Right atrium auricular region (tissue), 2 donors: ENCODE measurements around the gene VEGFB. TPM values are rescaled to one million over a fixed set of nuclear protein-coding genes. Genes with fewer than 3 reads are reported as not detected.

Experiments
- DNase-seq: peaks from one replicate; pipeline ENCODE4 v3.0.0-alpha.2; 2019; ENCODE audit warnings: low spot score
- H3K27ac ChIP-seq, 2 donors: fragments of 200-600 bp; sonication (generic); 1 replicate in 1 of 2; 2 replicates in 1 of 2; pipeline ENCODE4 v1.5.1; 2016 to 2019
- H3K27me3 ChIP-seq, 2 donors: fragments of 200-600 bp; sonication (generic); one replicate each; pipeline versions ENCODE4 v1.5.1 to v1.6.0; 2017 to 2019
- H3K36me3 ChIP-seq: fragments of 200-600 bp; sonication (generic); one replicate; pipeline ENCODE4 v1.5.1; 2016
- H3K4me1 ChIP-seq, 2 donors: fragments of 200-600 bp; sonication (generic); one replicate each; pipeline versions ENCODE4 v1.5.1 to v1.6.0; 2017 to 2019
- H3K4me3 ChIP-seq, 2 donors: fragments of 200-600 bp; sonication (generic); 1 replicate in 1 of 2; 2 replicates in 1 of 2; pipeline ENCODE4 v1.5.1; 2017 to 2019; ENCODE audit warnings: mild to moderate bottlenecking in 1 of 2, moderate library complexity in 1 of 2
- H3K9me3 ChIP-seq, 2 donors: fragments of 200-600 bp; sonication (generic); one replicate each; pipeline ENCODE4 v1.5.1; 2019
- total RNA-seq, 2 donors: library from RNA; depleted of rRNA; stranded (reverse); fragments of >200 nt; gene quantifications; one replicate each; pipeline ENCODE4 v1.1.0, GENCODE V29; 2016
- TF ChIP-seq, protein P1 (sequence below), 2 donors: fragments of 200-600 bp; sonication (generic); IDR thresholded peaks; one replicate each; pipeline ENCODE4 v1.5.1; 2019; ENCODE audit warnings: antibody characterized with exemption in 2 of 2

VEGFB gene
- total RNA-seq, 2 donors from 2014 or later, result 153 to 201 TPM

DNA sequence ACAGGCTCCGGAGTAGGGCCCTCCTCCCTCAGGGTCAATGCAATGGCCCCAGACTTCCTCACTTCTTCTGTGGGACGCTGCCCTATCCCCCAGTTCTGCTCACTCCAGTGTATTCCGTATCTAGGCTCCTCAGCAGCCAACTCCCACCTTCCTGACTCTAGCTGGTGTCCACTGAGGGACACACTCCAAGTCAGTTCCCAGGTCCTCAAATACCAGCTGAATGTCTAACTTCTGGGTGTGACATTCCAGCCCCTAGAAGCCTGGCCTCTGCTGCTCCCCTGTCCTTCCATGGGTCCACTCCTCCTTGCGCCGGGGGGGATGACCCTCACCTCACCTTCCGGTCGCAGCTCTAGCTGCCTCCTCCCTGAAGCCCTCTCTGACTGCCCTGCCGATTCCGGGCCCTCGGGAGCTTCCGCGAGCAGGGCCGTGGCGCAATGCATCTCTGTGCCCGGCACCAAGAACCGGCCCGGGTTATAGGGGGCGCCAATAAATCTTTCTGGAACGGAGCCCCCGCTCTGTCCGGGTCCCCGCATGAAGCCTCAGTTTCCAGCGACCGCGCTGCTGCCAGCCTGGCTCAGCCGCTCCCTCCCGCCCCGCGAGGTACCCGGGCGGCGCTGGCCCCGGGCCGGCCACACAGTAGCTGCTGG, 34.6 kb downstream of the VEGFB start:
- peaks cover 0 to 45% of the 10 kb centered on the region in 2 donors for H3K4me1 ChIP-seq
- peak overlapping the region; percentile 93 to 98 for H3K27ac ChIP-seq
- H3K27me3 ChIP-seq, result no peaks in the 10 kb centered on the region
- DNase-seq, result peak; percentile 80
- TF ChIP-seq, protein P1, sequence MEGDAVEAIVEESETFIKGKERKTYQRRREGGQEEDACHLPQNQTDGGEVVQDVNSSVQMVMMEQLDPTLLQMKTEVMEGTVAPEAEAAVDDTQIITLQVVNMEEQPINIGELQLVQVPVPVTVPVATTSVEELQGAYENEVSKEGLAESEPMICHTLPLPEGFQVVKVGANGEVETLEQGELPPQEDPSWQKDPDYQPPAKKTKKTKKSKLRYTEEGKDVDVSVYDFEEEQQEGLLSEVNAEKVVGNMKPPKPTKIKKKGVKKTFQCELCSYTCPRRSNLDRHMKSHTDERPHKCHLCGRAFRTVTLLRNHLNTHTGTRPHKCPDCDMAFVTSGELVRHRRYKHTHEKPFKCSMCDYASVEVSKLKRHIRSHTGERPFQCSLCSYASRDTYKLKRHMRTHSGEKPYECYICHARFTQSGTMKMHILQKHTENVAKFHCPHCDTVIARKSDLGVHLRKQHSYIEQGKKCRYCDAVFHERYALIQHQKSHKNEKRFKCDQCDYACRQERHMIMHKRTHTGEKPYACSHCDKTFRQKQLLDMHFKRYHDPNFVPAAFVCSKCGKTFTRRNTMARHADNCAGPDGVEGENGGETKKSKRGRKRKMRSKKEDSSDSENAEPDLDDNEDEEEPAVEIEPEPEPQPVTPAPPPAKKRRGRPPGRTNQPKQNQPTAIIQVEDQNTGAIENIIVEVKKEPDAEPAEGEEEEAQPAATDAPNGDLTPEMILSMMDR (IDR thresholded peaks at IDR 0.05), result no peak
- peak overlapping the region; percentile 59 to 72 for H3K4me3 ChIP-seq
- no peaks in the 10 kb centered on the region for H3K9me3 ChIP-seq
- H3K36me3 ChIP-seq, result peaks cover 11% of the 10 kb centered on the region

DNA sequence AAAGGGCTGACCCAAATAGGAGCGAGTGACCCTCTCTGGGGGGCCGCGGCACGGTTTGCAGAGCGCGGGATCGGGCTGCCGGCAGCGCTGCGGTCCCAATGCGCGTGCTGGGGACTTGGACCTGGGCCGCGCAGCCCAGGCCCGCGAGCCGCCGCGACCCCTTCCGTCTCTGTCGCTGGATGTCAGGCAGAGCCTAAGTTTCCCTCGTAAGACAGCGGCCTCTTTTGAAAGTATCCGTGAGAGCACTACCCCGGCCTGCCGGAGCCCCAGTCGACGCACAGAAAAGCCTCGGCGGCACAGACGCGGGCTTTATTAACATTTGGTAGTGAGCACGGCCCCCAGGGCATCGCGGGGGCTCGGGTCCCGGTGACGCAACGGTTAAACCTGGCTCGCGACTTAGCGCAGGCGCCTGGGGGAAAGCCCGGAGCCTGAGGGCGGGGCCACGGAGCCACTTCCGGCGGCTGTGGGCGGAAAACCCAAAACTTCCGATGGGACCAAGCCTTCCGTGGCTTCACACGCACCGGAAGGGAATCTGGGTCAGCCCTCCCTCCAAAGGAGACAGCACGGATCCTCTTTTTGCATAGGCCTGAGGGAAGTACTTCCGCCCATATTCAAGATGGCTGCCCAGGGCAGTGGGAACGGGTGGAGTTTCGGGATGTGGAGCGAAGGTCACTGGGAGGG, 35.3 kb downstream of the VEGFB start:
- no peaks in the 10 kb centered on the region for H3K27me3 ChIP-seq
- H3K36me3 ChIP-seq, result peaks cover 9% of the 10 kb centered on the region
- TF ChIP-seq, protein P1 (IDR thresholded peaks at IDR 0.05), result peak in 1 of 2 donors; percentile 55
- no peaks in the 10 kb centered on the region for H3K9me3 ChIP-seq
- peaks cover 0 to 45% of the 10 kb centered on the region in 2 donors for H3K4me1 ChIP-seq
- peak overlapping the region; percentile 93 to 98 for H3K27ac ChIP-seq
- H3K4me3 ChIP-seq, result peak overlapping the region; percentile 62 to 72
- peak; percentile 99 for DNase-seq

DNA sequence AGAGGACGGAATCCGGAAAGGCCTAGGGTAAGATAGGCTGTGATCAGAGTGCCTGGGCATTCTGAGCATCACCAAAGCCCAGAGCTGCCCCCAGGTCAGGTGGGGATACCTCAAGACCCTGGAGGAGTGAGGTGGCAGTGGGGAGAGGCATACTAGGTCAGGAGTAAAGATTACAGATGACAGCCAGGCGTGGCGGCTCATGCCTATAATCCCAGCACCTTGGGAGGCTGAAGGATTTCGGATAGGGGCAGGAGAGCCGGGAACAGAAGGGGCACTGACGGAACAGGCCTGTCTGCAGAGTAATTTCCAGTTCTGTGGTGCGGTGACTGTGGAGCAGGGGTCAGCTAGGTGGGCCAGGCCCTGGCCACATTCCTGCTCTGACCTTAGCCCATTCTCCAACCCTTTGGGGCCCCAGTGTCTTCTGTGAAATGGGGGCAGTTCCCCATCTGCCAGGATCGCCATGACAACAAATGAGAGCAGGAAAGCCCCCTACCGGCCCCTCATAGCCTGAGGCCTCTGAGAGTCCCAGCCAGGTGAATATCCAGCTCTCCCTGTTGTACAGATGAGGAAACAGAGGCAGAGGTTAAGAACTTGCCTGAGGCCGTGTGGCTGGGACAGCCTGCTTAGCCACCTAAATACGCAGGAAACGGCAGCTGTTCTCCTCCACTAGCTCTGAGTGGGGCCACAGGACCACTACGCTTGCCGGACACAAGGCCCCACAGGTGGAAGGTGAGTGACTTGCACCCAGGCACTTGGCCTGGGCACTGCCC, 40.8 kb downstream of the VEGFB start:
- Histone ChIP-seq H3K9me3 (no peaks in the 10 kb centered on the region), H3K4me3 (no peak overlapping the region), H3K27me3 (no peaks in the 10 kb centered on the region), H3K27ac (no peak overlapping the region), H3K36me3 (peaks cover 23% of the 10 kb centered on the region), H3K4me1 (peaks cover 0 to 18% of the 10 kb centered on the region in 2 donors)
- TF ChIP-seq, protein P1 (IDR thresholded peaks at IDR 0.05), result no peak
- DNase-seq, result no peak

DNA sequence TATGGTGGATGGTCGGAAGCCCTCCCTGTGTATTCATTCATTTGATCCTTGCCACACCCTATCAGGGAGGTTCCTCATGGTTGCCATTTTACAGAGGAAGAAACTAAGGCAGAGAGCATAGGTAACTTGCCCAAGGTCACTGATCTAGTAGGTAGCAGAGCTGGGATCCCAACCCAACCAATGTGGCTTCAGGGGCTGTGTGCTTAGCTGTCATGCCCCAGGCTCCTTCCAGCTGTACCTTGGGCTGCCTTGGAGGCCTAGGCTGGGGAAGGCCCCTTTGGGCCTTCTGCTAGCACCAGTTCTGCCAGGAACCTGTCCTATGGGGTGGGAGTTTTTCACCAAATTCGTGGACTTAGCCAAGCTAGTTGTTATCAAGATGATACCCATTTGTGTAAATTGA, 41.5 kb downstream of the VEGFB start:
- DNase-seq, result no peak
- Histone ChIP-seq H3K4me1 (peaks cover 0 to 22% of the 10 kb centered on the region in 2 donors), H3K36me3 (peaks cover 23% of the 10 kb centered on the region), H3K9me3 (no peaks in the 10 kb centered on the region), H3K27me3 (no peaks in the 10 kb centered on the region), H3K4me3 (no peak overlapping the region), H3K27ac (no peak overlapping the region)
- TF ChIP-seq, protein P1 (IDR thresholded peaks at IDR 0.05), result no peak

DNA sequence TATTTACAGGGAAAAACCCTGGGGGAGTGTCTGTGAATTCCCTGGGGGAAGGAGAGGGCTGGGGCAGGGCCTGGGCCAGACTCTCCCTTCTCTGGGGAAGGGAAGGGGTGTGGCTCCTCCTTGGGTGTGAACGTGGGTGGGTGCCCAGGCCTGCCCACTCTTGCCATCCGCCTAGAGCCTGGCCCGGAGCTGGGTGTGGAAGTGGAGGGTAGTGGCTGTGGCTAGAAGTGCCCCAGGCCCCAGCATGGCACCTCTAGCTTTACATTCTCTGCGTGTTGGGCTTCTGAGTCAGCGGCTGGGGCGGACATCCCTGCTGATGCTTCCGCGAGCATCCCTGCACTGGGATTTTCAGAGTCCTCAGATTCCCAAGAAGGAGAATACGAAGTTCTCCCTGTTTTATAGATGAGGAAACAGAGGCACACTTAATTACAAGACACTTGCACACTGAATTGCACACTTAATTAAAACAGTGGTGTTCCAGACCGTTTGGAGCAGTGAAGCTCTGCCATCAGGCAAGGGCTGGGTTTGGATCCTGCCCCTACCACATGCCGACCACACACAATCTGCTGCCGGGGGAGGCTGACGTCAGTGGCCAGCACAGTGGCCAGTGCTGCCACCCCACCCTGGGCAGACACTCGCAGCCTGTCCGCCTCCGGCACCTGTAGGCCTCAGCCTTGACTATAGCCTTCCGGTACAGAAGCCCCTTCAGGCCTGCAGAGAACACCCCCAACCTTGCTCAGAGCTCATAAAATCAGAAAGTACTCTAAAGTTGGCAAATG, 42.5 kb downstream of the VEGFB start:
- H3K9me3 ChIP-seq, result no peaks in the 10 kb centered on the region
- peaks cover 26% of the 10 kb centered on the region for H3K36me3 ChIP-seq
- no peaks in the 10 kb centered on the region for H3K27me3 ChIP-seq
- H3K27ac ChIP-seq, result no peak overlapping the region
- peaks cover 0 to 26% of the 10 kb centered on the region in 2 donors for H3K4me1 ChIP-seq
- no peak overlapping the region for H3K4me3 ChIP-seq
- TF ChIP-seq, protein P1 (IDR thresholded peaks at IDR 0.05), result no peak
- no peak for DNase-seq
